Ovary (tissue), 9 donors: ENCODE measurements around the gene SAC3D1. TPM values are rescaled to one million over a fixed set of nuclear protein-coding genes. Genes with fewer than 3 reads are reported as not detected.

Experiments
- DNase-seq, 5 donors: peaks; one replicate each; pipeline ENCODE4 v3.0.0-alpha.2; 2019 to 2020
- H3K27ac ChIP-seq, 2 donors: fragments of 200-600 bp; one replicate each; pipeline versions ENCODE4 v1.5.1 to v1.8.0; 2019 to 2022
- H3K27me3 ChIP-seq: fragments of 200-600 bp; one replicate; pipeline ENCODE4 v1.8.0; 2022
- H3K36me3 ChIP-seq: fragments of 200-600 bp; sonication (generic); one replicate; pipeline ENCODE4 v1.5.1; 2019
- H3K4me1 ChIP-seq: one replicate; pipeline ENCODE4 v1.8.1; 2013; ENCODE audit warnings: mild to moderate bottlenecking, moderate library complexity; ENCODE audit not compliant: insufficient read depth
- H3K4me3 ChIP-seq: fragments of 200-600 bp; sonication (generic); one replicate; pipeline ENCODE4 v1.5.1; 2017
- H3K9me3 ChIP-seq, 2 donors: fragments of 200-600 bp in 1 of 2; sonication (generic) in 1 of 2; one replicate each; pipeline versions ENCODE4 v1.5.1 to v1.8.1; 2013 to 2019; ENCODE audit warnings: mild to moderate bottlenecking in 1 of 2, moderate library complexity in 1 of 2
- EP300 ChIP-seq: sonication (generic); formaldehyde crosslinking; IDR thresholded peaks from one replicate; pipeline ENCODE4 v1.6.1; 2017; ENCODE audit warnings: antibody characterized with exemption
- POLR2A ChIP-seq: fragments of 450-650 bp; IDR thresholded peaks from one replicate; pipeline ENCODE4 v1.6.1; 2017; ENCODE audit warnings: antibody characterized with exemption, mild to moderate bottlenecking, moderate library complexity
- WGBS, 3 donors: extraction: QIAGEN DNeasy Blood & Tissue Kit in 1 of 3; methylation state at CpG; one replicate each; pipeline versions ENCODE4 v1.1.5 to v1.1.7; 2013 to 2017; 5-methylcytosine and 5-hydroxymethylcytosine counted together
- intact Hi-C, 4 donors: fragments of 100-400 bp; cut with DNase I; formaldehyde crosslinking; loops; one replicate each; pipeline versions ENCODE4 v1.11.0 to v1.15.1; 2022 to 2023
- polyA plus RNA-seq, 2 donors: library from polyadenylated mRNA; stranded (reverse); fragments of 200-250 nt in 1 of 2; fragments of 350-450 nt in 1 of 2; fragmentation: Illumina TruSeq in 1 of 2; extraction: RNeasy Lipid Tissue Mini Kit (QIAGEN cat#74804) in 1 of 2; gene quantifications; one replicate each; pipeline ENCODE4 v1.2.3, GENCODE V29; 2013 to 2014
- total RNA-seq, 7 donors: library from RNA; depleted of rRNA in 2 of 7; stranded (reverse); fragments of >200 nt in 2 of 7; fragmentation: NEBNext Ultra II Directional in 3 of 7; extraction: Animal tissue kit (Norgen Biotek cat#: 25700) in 3 of 7; gene quantifications; one replicate each; pipeline versions ENCODE4 v1.1.0 to v1.2.4, GENCODE V29; 2016 to 2023
- TF ChIP-seq, protein P1 (sequence below), 3 donors: fragments of 450-650 bp in 2 of 3; fragments of 200-600 bp in 1 of 3; IDR thresholded peaks; one replicate each; pipeline versions ENCODE4 v1.5.1 to v1.8.0; 2016 to 2022; ENCODE audit warnings: antibody characterized with exemption in 3 of 3, mild to moderate bottlenecking in 1 of 3
- donor health status: DM: no; HTN: no; CAD: no; lungs with moderate emphysema.
- donor health status: DM: no; HTN: no; CAD: no.
- donor health status: Bipolar disorder and iron deficiency.
- donor health status: DM: yes; HTN: yes; CAD: no.
- donor health status: DM: no; HTN: no; CAD: no.
- donor health status: DM: yes; HTN: yes; CAD: no.

The SAC3D1 gene
- total and polyA plus RNA-seq, 9 donors, result 1.1 to 11.6 (median 7.7) TPM

DNA sequence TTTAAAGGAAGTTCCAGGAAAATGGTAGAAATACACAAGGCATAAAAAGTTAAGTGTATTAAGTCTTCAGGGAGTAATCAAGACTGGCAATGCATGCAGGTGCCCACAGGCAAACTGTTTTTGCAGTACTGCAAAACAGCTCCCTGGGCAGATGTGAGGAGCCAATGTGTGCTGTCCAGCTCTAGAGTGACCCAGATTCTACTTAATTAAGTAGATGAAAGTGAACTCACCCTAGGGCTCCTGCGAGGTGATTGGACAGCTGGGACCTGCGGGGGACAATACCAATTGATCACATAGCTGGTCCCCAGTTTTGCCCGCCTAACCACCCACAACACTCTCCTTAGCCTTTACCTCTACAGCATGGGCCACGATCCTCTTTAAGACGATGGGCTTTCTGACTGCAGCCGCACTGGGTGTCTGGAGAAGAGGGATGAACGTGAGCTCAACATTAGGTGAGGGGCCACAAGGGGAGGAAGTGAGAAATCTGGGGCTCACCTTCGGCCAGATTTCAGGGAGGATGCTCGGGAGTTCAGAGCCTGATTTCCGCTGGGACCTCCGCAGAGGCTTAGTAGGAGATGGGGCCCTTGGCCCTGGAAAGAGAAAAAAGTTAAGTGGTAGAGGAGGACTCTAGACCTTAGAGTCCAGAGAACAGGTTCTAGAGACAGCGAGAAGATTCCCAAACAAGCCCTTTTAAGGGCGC, 42.3 kb downstream of the SAC3D1 start:
- Histone ChIP-seq H3K4me1 (peaks cover 7% of the 10 kb centered on the region), H3K27ac (peak overlapping the region in 1 of 2 donors; percentile 86), H3K27me3 (no peaks in the 10 kb centered on the region), H3K9me3 (no peaks in the 10 kb centered on the region), H3K4me3 (peak overlapping the region; percentile 77), H3K36me3 (no peaks in the 10 kb centered on the region)
- TF ChIP-seq, protein P1, sequence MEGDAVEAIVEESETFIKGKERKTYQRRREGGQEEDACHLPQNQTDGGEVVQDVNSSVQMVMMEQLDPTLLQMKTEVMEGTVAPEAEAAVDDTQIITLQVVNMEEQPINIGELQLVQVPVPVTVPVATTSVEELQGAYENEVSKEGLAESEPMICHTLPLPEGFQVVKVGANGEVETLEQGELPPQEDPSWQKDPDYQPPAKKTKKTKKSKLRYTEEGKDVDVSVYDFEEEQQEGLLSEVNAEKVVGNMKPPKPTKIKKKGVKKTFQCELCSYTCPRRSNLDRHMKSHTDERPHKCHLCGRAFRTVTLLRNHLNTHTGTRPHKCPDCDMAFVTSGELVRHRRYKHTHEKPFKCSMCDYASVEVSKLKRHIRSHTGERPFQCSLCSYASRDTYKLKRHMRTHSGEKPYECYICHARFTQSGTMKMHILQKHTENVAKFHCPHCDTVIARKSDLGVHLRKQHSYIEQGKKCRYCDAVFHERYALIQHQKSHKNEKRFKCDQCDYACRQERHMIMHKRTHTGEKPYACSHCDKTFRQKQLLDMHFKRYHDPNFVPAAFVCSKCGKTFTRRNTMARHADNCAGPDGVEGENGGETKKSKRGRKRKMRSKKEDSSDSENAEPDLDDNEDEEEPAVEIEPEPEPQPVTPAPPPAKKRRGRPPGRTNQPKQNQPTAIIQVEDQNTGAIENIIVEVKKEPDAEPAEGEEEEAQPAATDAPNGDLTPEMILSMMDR (IDR thresholded peaks at IDR 0.05), result no peak
- TF ChIP-seq EP300, result no peak
- no peak for TF ChIP-seq POLR2A
- intact Hi-C loops, result loop anchor here in 1 of 4 donors (5.0 kb wide), 1 partner anchor 34 kb away; the partner anchor contains the start of gene ZNHIT2
- DNase-seq, result no peak
- 4 to 6% (median 4%) methylated on average over 13 of the region's 13 CpGs for WGBS, 3 donors

DNA sequence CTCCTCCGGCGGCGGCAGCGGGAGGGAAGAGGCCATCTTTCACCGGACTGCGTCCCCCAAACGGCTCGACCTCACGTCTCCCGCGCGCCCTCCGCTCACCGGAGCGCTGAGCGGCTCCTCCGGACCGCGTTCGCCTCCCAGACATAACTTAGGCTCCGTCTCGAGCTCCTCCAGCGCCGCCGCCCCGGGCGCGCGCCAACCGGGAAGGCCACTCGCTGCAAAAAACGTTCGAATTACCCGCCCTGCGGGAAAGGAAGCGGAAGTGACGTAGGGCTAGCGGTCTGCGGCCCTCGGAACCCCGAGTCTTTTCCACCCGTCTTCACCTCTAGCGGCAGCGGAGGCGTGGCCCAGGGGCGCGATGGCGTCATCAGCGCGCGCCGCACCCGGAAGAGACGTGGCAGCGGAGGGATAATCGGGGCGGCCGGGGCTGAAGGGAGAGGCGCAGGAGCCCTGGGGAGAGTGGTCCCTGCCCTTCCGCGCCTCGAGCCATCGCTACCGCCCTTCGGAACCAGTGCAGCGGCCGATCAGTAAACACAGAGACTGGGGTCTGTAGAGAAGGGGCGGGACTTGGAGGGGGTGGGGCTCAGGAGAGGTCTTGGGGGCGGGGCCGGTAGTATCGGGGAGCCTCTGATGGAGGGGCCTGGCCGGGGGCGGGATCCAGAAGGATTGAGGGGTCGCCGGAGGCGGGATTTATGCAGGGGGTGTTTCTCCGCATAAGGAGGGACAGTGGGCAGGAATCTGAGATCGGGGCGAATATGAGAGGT, 43.0 kb downstream of the SAC3D1 start, which contains the start of the genes CDCA5 and ZFPL1:
CDCA5 (minus strand) TSS at position 207 of the 764 bp plus-strand sequence; CDS start at position 145, 62 bp downstream.
ZFPL1 (plus strand) TSS at position 389 of the 764 bp plus-strand sequence. CDS start 477 bp downstream, outside the sequence.
- H3K4me1 ChIP-seq, result peaks cover 7% of the 10 kb centered on the region
- H3K4me3 ChIP-seq, result peak within 1 kb of the TSS; percentile 77
- no peaks in the 10 kb centered on the region for H3K9me3 ChIP-seq
- H3K36me3 ChIP-seq, result no peaks in the 10 kb centered on the region
- intact Hi-C loops, result loop anchor here in 1 of 4 donors (5.0 kb wide), 1 partner anchor 33 kb away; the partner anchor contains the start of gene ZNHIT2
- peak; percentile 92 to 97 (median 95) for DNase-seq
- no peaks in the 10 kb centered on the region for H3K27me3 ChIP-seq
- peak within 1 kb of the TSS; percentile 75 to 86 for H3K27ac ChIP-seq
- TF ChIP-seq POLR2A (peak; percentile 75), EP300 (peak; percentile 18)
- TF ChIP-seq, protein P1 (IDR thresholded peaks at IDR 0.05), result no peak
- WGBS, 3 donors, result 0 to 1% (median 1%) methylated on average over 49 to 79 of the region's 79 CpGs

DNA sequence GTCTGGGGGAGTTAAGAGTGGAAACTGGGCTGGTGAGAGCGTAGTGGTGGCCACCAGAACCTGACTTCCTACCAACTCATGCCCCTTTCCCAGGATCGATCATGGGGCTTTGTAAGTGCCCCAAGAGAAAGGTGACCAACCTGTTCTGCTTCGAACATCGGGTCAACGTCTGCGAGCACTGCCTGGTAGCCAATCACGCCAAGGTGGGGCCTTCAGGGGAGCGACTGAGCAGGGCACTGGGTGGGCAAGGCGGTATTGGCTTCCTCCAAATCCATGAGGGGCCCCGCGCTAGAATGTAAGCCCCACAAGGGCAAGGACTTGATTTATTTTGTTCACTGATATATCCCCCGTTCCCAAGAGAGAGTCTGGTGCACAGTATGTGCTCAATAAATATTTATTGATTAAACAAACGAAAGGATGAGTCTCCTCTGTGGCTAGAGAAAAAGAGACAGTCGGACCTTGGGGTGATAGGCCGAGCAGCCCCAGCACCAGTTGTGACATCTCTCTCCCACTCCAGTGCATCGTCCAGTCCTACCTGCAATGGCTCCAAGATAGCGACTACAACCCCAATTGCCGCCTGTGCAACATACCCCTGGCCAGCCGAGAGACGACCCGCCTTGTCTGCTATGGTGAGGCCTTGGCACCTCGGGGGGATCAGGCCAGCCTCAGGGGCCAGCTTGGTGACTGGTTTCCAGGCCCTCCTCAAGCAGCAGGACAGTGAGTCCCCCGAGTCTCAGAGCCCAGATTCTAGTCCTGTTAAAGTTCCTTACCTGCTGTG, 43.8 kb downstream of the SAC3D1 start:
- TF ChIP-seq, protein P1 (IDR thresholded peaks at IDR 0.05), result no peak
- no peak for TF ChIP-seq EP300
- no peak for TF ChIP-seq POLR2A
- 38 to 42% (median 38%) methylated on average over 23 of the region's 23 CpGs for WGBS, 3 donors
- peaks cover 7% of the 10 kb centered on the region for H3K4me1 ChIP-seq
- intact Hi-C loops, result loop anchor here in 2 of 4 donors (5.0 kb wide), 2 partner anchors 33 to 72 kb away; partner anchors contain the start of genes ARL2 (in 1 of the 2) and ZNHIT2 (in 1 of the 2)
- H3K27me3 ChIP-seq, result no peaks in the 10 kb centered on the region
- no peaks in the 10 kb centered on the region for H3K9me3 ChIP-seq
- H3K36me3 ChIP-seq, result no peaks in the 10 kb centered on the region
- H3K27ac ChIP-seq, result peak overlapping the region; percentile 75 to 86
- no peak for DNase-seq
- H3K4me3 ChIP-seq, result peak overlapping the region; percentile 77

DNA sequence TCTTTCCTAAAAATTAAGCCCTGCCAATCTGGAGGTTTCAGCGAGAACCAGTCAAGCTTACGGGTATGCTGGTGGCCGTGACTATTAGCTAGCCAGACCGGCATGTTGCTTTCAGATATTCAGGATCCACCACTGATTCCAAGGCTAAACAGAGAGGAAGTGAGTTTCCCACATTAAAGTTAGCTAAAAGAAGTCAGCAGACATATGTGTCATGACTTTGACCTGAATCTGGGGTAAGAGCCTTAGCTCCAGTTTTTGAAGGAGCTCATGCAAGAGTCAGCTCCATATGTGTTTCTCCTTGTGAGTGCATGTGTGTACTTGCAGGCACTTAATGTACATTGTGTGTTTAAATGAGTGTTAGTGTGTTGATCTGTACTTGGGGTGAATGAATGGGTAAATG, 44.4 kb downstream of the SAC3D1 start:
- H3K27ac ChIP-seq, result no peak overlapping the region
- no peaks in the 10 kb centered on the region for H3K36me3 ChIP-seq
- no peaks in the 10 kb centered on the region for H3K27me3 ChIP-seq
- H3K4me1 ChIP-seq, result peaks cover 7% of the 10 kb centered on the region
- H3K9me3 ChIP-seq, result no peaks in the 10 kb centered on the region
- WGBS, 3 donors, result 86 to 93% (median 88%) methylated on average over 4 of the region's 4 CpGs
- intact Hi-C loops, result loop anchor here in 1 of 4 donors (5.0 kb wide), 1 partner anchor 73 kb away; the partner anchor contains the start of gene ARL2
- no peak overlapping the region for H3K4me3 ChIP-seq
- TF ChIP-seq POLR2A (no peak), EP300 (no peak)
- TF ChIP-seq, protein P1 (IDR thresholded peaks at IDR 0.05), result no peak
- DNase-seq, result no peak
